CD4-positive, CD25-positive, alpha-beta regulatory T cell (primary cell): Measurements from ENCODE around the gene CNTN5. TPM values are rescaled to one million over a fixed set of nuclear protein-coding genes. Genes with fewer than 3 reads are reported as not detected.
"Not testable (repeated sequence)": the region's sequence is repeated elsewhere in the genome, so short reads cannot be mapped to it uniquely, and the experiment has no call there.

ENCODE experiments used
- ATAC-seq, 2 donors: fragments of 150-1000 bp; cut with Tn5 transposase; one replicate each; pipeline ENCODE4 v1.10.0; 2021; ENCODE audit warnings: low read depth in 2 of 2, moderate number of reproducible peaks in 2 of 2, moderate library complexity in 1 of 2
- DNase-seq, 3 donors: peaks; one replicate each; pipeline versions ENCODE4 v3.0.0 to v3.0.0-alpha.2; 2012 to 2022; ENCODE audit warnings: mixed read lengths in 1 of 3
- H3K27ac ChIP-seq: one replicate; pipeline ENCODE4 v1.7.0; 2013; ENCODE audit warnings: mild to moderate bottlenecking, low read length; ENCODE audit not compliant: insufficient read depth, poor library complexity, severe bottlenecking
- H3K27me3 ChIP-seq: one replicate; pipeline ENCODE4 v1.7.0; 2013; ENCODE audit warnings: low read length; ENCODE audit not compliant: control insufficient read depth, insufficient read depth
- H3K36me3 ChIP-seq: one replicate; pipeline ENCODE4 v1.7.0; 2013; ENCODE audit warnings: mild to moderate bottlenecking, low read length, moderate library complexity; ENCODE audit not compliant: control insufficient read depth, insufficient read depth
- H3K4me1 ChIP-seq: 2 replicates; pipeline ENCODE4 v1.7.0; 2013; ENCODE audit warnings: mild to moderate bottlenecking, low read length; ENCODE audit not compliant: insufficient read depth, control insufficient read depth, poor library complexity, severe bottlenecking
- H3K4me3 ChIP-seq: one replicate; pipeline ENCODE4 v1.7.0; 2013; ENCODE audit warnings: low read depth, mild to moderate bottlenecking, low read length, moderate library complexity
- H3K9me3 ChIP-seq, 2 experiments: 1 replicate in 1 of 2; 2 replicates in 1 of 2; pipeline ENCODE4 v1.7.0; 2013; ENCODE audit warnings: low read length in 2 of 2, mild to moderate bottlenecking in 1 of 2, moderate library complexity in 1 of 2; ENCODE audit not compliant: control insufficient read depth in 2 of 2
- H3K27ac Mint-ChIP-seq, 3 donors: one replicate each; pipeline ENCODE4 v1.8.0; 2020 to 2022; ENCODE audit warnings: mild to moderate bottlenecking in 3 of 3, mixed read lengths in 3 of 3, moderate library complexity in 2 of 3
- H3K27me3 Mint-ChIP-seq: one replicate; pipeline ENCODE4 v1.8.0; 2022; ENCODE audit warnings: mild to moderate bottlenecking, mixed read lengths
- H3K36me3 Mint-ChIP-seq: one replicate; pipeline ENCODE4 v1.8.0; 2020; ENCODE audit warnings: mixed read lengths
- H3K4me1 Mint-ChIP-seq, 4 donors: one replicate each; pipeline ENCODE4 v1.8.0; 2020 to 2022; ENCODE audit warnings: mixed read lengths in 4 of 4, mild to moderate bottlenecking in 1 of 4
- H3K4me3 Mint-ChIP-seq, 4 donors: one replicate each; pipeline ENCODE4 v1.8.0; 2020 to 2022; ENCODE audit warnings: mild to moderate bottlenecking in 4 of 4, mixed read lengths in 4 of 4, moderate library complexity in 3 of 4
- H3K9me3 Mint-ChIP-seq, 7 donors: one replicate each; pipeline ENCODE4 v1.8.0; 2020 to 2022; ENCODE audit warnings: mixed read lengths in 7 of 7, mild to moderate bottlenecking in 3 of 7, moderate library complexity in 2 of 7
- polyA plus RNA-seq, 4 donors: library from polyadenylated mRNA; unstranded; fragments of 300-500 nt; fragmentation: Illumina TruSeq; gene quantifications; one replicate each; pipeline ENCODE4 v1.2.3, GENCODE V29; 2021
- total RNA-seq: library from RNA; stranded (reverse); gene quantifications from one replicate; pipeline ENCODE4 v1.2.3, GENCODE V29; 2022

Gene CNTN5
- total and polyA plus RNA-seq, 5 donors from 2014 or later = not detected

DNA sequence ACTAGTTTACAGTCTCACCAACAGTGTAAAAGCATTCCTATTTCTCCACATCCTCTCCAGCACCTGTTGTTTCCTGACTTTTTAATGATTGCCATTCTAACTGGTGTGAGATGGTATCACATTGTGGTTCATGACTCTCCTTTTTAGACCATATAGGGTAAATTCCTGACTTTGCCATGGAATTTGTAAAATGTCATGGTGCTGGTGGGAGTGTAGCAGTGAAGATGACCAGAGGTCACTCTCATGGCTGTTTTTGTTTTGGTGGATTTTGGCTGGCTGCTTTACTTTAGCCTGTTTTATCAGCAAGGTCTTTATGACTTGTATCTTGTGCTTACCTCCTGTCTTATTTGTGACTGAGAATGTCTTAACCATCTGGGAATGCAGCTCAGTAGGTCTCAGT, 816.0 kb downstream of the CNTN5 start:
- not testable (repeated sequence) for H3K4me1 ChIP-seq, DNase-seq, H3K4me3 ChIP-seq, ATAC-seq, H3K27me3 Mint-ChIP-seq, H3K27ac ChIP-seq, H3K4me1 Mint-ChIP-seq, H3K27me3 ChIP-seq, H3K4me3 Mint-ChIP-seq, H3K9me3 ChIP-seq, H3K36me3 Mint-ChIP-seq, H3K36me3 ChIP-seq, H3K27ac Mint-ChIP-seq
- peaks cover 0 to 18% (median 6%) of the 10 kb centered on the region in 7 donors for H3K9me3 Mint-ChIP-seq

DNA sequence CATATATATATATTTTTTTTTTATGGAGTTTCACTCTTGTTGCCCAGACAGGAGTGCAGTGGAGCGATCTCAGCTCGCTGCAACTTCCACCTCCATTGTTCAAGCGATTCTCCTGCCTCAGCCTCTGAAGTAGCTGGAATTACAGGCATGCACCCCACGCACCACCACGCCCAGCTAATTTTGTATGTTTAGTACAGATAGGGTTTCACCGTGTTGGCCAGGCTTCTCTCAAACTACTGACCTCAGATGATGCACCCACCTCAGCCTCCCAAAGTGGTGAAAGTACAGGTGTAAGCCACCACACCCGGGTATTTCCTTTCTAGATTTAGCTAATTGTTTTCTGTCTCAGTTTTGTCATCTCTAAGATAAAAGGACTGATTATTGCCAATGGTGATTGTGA, 821.1 kb downstream of the CNTN5 start:
- no peak overlapping the region for H3K4me3 ChIP-seq
- H3K27ac Mint-ChIP-seq = no peak overlapping the region
- H3K9me3 ChIP-seq = peaks cover 0 to 4% of the 10 kb centered on the region in 2 experiments
- H3K27ac ChIP-seq = no peak overlapping the region
- ATAC-seq (no peak), DNase-seq (no peak)
- H3K4me3 Mint-ChIP-seq = no peak overlapping the region
- H3K4me1 Mint-ChIP-seq = no peaks in the 10 kb centered on the region
- H3K27me3 ChIP-seq = no peaks in the 10 kb centered on the region
- no peaks in the 10 kb centered on the region for H3K36me3 ChIP-seq
- H3K36me3 Mint-ChIP-seq = no peaks in the 10 kb centered on the region
- no peaks in the 10 kb centered on the region for H3K27me3 Mint-ChIP-seq
- peaks cover 0 to 12% (median 4%) of the 10 kb centered on the region in 7 donors for H3K9me3 Mint-ChIP-seq
- no peaks in the 10 kb centered on the region for H3K4me1 ChIP-seq

- Mint-ChIP-seq H3K36me3 (no peaks in the 10 kb centered on the region), H3K4me1 (no peaks in the 10 kb centered on the region), H3K9me3 (peaks cover 0 to 12% (median 2%) of the 10 kb centered on the region in 7 donors), H3K27me3 (no peaks in the 10 kb centered on the region), H3K27ac (no peak overlapping the region), H3K4me3 (no peak overlapping the region)
- H3K36me3 ChIP-seq = no peaks in the 10 kb centered on the region
- ATAC-seq (no peak), DNase-seq (no peak)
- peaks cover 5 to 9% of the 10 kb centered on the region in 2 experiments for H3K9me3 ChIP-seq
- H3K27me3 ChIP-seq = no peaks in the 10 kb centered on the region
- H3K4me1 ChIP-seq = no peaks in the 10 kb centered on the region
- no peak overlapping the region for H3K27ac ChIP-seq
- no peak overlapping the region for H3K4me3 ChIP-seq
These were observed 845.2 kb downstream of the CNTN5 start for GRCh38 chr11:99865951-99866350.

DNA sequence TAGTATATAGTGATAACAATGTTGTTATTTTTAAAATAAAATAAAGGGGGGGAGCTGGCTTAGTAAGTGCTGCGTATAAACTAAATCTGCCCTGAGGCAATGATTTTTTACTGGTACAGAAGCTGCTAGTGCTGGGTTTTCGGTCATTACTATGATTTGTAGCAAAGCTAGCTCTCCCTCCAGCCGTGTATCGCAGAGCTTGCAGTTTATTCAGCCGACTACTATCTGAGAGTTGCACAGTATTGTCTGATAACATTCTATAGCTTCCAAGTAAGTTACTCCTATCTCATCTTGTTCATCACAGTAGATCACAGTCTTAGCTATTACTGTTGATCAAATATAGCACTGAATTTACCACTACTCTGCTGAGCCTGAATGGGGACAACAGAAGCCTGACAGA, 860.9 kb downstream of the CNTN5 start:
- no peaks in the 10 kb centered on the region for H3K27me3 ChIP-seq
- H3K4me3 Mint-ChIP-seq = no peak overlapping the region
- no peaks in the 10 kb centered on the region for H3K27me3 Mint-ChIP-seq
- H3K36me3 ChIP-seq = no peaks in the 10 kb centered on the region
- DNase-seq (no peak), ATAC-seq (no peak)
- H3K27ac Mint-ChIP-seq = no peak overlapping the region
- no peak overlapping the region for H3K27ac ChIP-seq
- H3K4me1 ChIP-seq = no peaks in the 10 kb centered on the region
- H3K36me3 Mint-ChIP-seq = no peaks in the 10 kb centered on the region
- no peaks in the 10 kb centered on the region for H3K9me3 ChIP-seq
- peaks cover 0 to 18% (median 7%) of the 10 kb centered on the region in 7 donors for H3K9me3 Mint-ChIP-seq
- no peaks in the 10 kb centered on the region for H3K4me1 Mint-ChIP-seq
- H3K4me3 ChIP-seq = no peak overlapping the region

DNA sequence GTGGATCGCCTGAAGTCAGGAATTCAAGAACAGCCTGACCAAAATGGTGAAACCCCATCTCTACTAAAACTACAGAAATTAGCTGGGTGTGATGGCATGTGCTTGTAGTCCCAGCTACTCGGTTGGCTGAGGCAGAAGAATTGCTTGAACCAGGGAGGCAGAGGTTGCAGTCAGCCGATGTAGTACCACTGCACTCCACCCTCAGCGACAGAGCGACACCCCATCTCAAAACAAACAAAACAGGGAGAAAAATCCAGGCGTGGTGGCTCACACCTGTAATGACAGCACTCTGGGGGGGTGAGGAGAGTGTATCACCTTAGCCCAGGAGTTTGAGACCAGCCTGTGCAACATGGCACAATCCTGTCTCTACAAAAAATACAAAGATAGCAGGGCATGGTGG, 864.0 kb downstream of the CNTN5 start:
- H3K27ac ChIP-seq = no peak overlapping the region
- Mint-ChIP-seq H3K4me1 (no peaks in the 10 kb centered on the region), H3K4me3 (no peak overlapping the region), H3K27me3 (no peaks in the 10 kb centered on the region), H3K9me3 (peaks cover 0 to 16% (median 8%) of the 10 kb centered on the region in 7 donors), H3K36me3 (no peaks in the 10 kb centered on the region), H3K27ac (no peak overlapping the region)
- DNase-seq = no peak
- ATAC-seq = no peak
- no peaks in the 10 kb centered on the region for H3K4me1 ChIP-seq
- H3K36me3 ChIP-seq = no peaks in the 10 kb centered on the region
- no peaks in the 10 kb centered on the region for H3K27me3 ChIP-seq
- H3K9me3 ChIP-seq = no peaks in the 10 kb centered on the region
- H3K4me3 ChIP-seq = no peak overlapping the region

GRCh38 chr11:99887481-99887880, 866.7 kb downstream of the CNTN5 start:
- H3K36me3 Mint-ChIP-seq = no peaks in the 10 kb centered on the region
- no peaks in the 10 kb centered on the region for H3K9me3 ChIP-seq
- no peak overlapping the region for H3K27ac ChIP-seq
- H3K36me3 ChIP-seq = no peaks in the 10 kb centered on the region
- H3K4me1 ChIP-seq = no peaks in the 10 kb centered on the region
- H3K27me3 Mint-ChIP-seq = no peaks in the 10 kb centered on the region
- no peak overlapping the region for H3K4me3 ChIP-seq
- H3K27ac Mint-ChIP-seq = no peak overlapping the region
- no peak for ATAC-seq
- no peaks in the 10 kb centered on the region for H3K27me3 ChIP-seq
- peaks cover 3 to 24% (median 7%) of the 10 kb centered on the region in 7 donors for H3K9me3 Mint-ChIP-seq
- DNase-seq = no peak
- no peak overlapping the region for H3K4me3 Mint-ChIP-seq
- no peaks in the 10 kb centered on the region for H3K4me1 Mint-ChIP-seq

DNA sequence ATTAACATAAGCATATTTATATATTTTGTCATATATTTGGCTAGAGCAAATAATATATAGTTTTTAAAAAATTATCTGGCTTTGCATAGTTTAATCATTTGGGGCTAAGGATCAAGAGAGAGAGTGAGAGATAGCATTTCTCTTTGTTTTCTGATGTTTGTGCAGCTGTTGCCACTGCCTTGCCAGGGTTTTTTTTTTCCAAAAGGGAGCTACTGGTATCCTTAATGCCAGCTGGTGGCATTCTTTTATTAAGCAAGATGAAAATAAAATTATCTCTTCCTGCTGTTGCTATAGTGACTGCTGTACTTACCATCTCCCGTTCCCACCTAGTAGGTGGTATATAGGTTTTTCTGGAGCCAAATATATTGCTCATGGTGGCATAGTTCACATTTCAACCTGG, 873.1 kb downstream of the CNTN5 start:
- Mint-ChIP-seq H3K27ac (no peak overlapping the region), H3K27me3 (no peaks in the 10 kb centered on the region), H3K4me3 (no peak overlapping the region), H3K4me1 (no peaks in the 10 kb centered on the region), H3K36me3 (no peaks in the 10 kb centered on the region), H3K9me3 (peaks cover under 1 to 28% (median 9%) of the 10 kb centered on the region in 7 donors)
- no peak overlapping the region for H3K4me3 ChIP-seq
- H3K9me3 ChIP-seq = peaks cover 4 to 11% of the 10 kb centered on the region in 2 experiments
- H3K27ac ChIP-seq = no peak overlapping the region
- H3K36me3 ChIP-seq = no peaks in the 10 kb centered on the region
- DNase-seq (no peak), ATAC-seq (no peak)
- no peaks in the 10 kb centered on the region for H3K27me3 ChIP-seq
- H3K4me1 ChIP-seq = no peaks in the 10 kb centered on the region

- Mint-ChIP-seq H3K36me3 (no peaks in the 10 kb centered on the region), H3K9me3 (peaks cover 9 to 37% (median 14%) of the 10 kb centered on the region in 7 donors), H3K27ac (no peak overlapping the region), H3K27me3 (no peaks in the 10 kb centered on the region), H3K4me1 (no peaks in the 10 kb centered on the region), H3K4me3 (no peak overlapping the region)
- Histone ChIP-seq H3K9me3 (peaks cover 0 to 4% of the 10 kb centered on the region in 2 experiments), H3K27me3 (no peaks in the 10 kb centered on the region), H3K27ac (no peak overlapping the region), H3K4me1 (no peaks in the 10 kb centered on the region), H3K4me3 (no peak overlapping the region), H3K36me3 (no peaks in the 10 kb centered on the region)
- no peak for ATAC-seq
- no peak for DNase-seq
These were observed 880.4 kb downstream of the CNTN5 start for GRCh38 chr11:99901175-99901574.
